Measurements from ENCODE around the gene PDK4. TPM values are rescaled to one million over a fixed set of nuclear protein-coding genes. Genes with fewer than 3 reads are reported as not detected.
"Not testable (repeated sequence)": the region's sequence is repeated elsewhere in the genome, so short reads cannot be mapped to it uniquely, and the experiment has no call there.

Gene PDK4
- total RNA-seq, 1 donor from 2014 or later: 0.34 TPM

DNA sequence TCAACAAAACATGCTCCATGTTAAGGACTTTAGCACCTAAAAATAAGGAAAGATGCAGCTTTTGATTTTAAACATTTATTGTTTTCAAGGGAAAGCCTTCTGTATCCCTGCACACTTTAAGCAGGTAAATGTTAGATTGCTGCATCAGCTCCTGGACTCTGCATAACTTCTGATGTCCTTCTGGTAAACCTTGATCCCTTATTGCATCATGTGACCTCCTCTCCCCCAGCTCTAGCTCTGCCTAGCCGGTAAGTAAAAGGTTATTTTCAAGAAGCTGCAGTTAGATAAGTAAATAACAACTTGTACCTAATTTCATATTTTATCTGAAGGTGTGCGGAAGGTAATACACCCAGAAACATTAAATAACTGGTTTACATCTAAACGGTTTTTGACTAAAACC lies 37.5 kb downstream of the PDK4 start:
- H3K27ac ChIP-seq (ENCODE audit: low read depth, low read length): no peak overlapping the region
- H3K4me2 ChIP-seq (ENCODE audit: low read length): no peak overlapping the region
- no peak overlapping the region for H2AFZ ChIP-seq (ENCODE audit: low read depth, low read length)
- H3K9ac ChIP-seq (ENCODE audit: low read length): no peak overlapping the region
- Mint-ChIP-seq H3K36me3 (ENCODE audit: low read depth, unreplicated experiment) (no peaks in the 10 kb centered on the region), H3K4me1 (ENCODE audit: low read depth, unreplicated experiment) (no peaks in the 10 kb centered on the region), H3K9me3 (ENCODE audit: unreplicated experiment) (no peaks in the 10 kb centered on the region), H3K27ac (ENCODE audit: unreplicated experiment) (no peak overlapping the region), H3K4me3 (ENCODE audit: unreplicated experiment) (no peak overlapping the region), H3K27me3 (ENCODE audit: low read depth, unreplicated experiment) (no peaks in the 10 kb centered on the region)
- H3K79me2 ChIP-seq (ENCODE audit: insufficient read depth, low read length): no peaks in the 10 kb centered on the region
- H3K4me3 ChIP-seq (ENCODE audit: insufficient read depth, low read depth, low read length): no peak overlapping the region
- no peaks in the 10 kb centered on the region for H3K9me3 ChIP-seq (ENCODE audit: insufficient read depth, low read depth, low read length)
- H3K27me3 ChIP-seq (ENCODE audit: insufficient read depth, low read length): no peaks in the 10 kb centered on the region
- no peaks in the 10 kb centered on the region for H3K36me3 ChIP-seq (ENCODE audit: insufficient read depth, low read length)
- H4K20me1 ChIP-seq (ENCODE audit: insufficient read depth, low read length): no peaks in the 10 kb centered on the region
- no peak for DNase-seq (ENCODE audit: low read depth)
- TF ChIP-seq CTCF (IDR thresholded peaks at IDR 0.05; ENCODE audit: insufficient read depth, low read depth, low read length) (no peak), EZH2 (IDR thresholded peaks at IDR 0.05; ENCODE audit: insufficient read depth, low read length) (no peak)
- no peak for FAIRE-seq
- H3K4me1 ChIP-seq (ENCODE audit: insufficient read depth, low read length): no peaks in the 10 kb centered on the region

- H3K27ac Mint-ChIP-seq (ENCODE audit: unreplicated experiment): no peak overlapping the region
- Histone ChIP-seq H3K4me1 (ENCODE audit: insufficient read depth, low read length) (no peaks in the 10 kb centered on the region), H4K20me1 (ENCODE audit: insufficient read depth, low read length) (no peaks in the 10 kb centered on the region), H3K4me3 (ENCODE audit: insufficient read depth, low read depth, low read length) (no peak overlapping the region), H3K79me2 (ENCODE audit: insufficient read depth, low read length) (no peaks in the 10 kb centered on the region), H3K9me3 (ENCODE audit: insufficient read depth, low read depth, low read length) (no peaks in the 10 kb centered on the region), H3K27me3 (ENCODE audit: insufficient read depth, low read length) (no peaks in the 10 kb centered on the region), H3K27ac (ENCODE audit: low read depth, low read length) (no peak overlapping the region), H3K4me2 (ENCODE audit: low read length) (no peak overlapping the region), H3K36me3 (ENCODE audit: insufficient read depth, low read length) (no peaks in the 10 kb centered on the region), H3K9ac (ENCODE audit: low read length) (no peak overlapping the region), H2AFZ (ENCODE audit: low read depth, low read length) (no peak overlapping the region)
- H3K36me3 Mint-ChIP-seq (ENCODE audit: low read depth, unreplicated experiment): no peaks in the 10 kb centered on the region
- H3K4me1 Mint-ChIP-seq (ENCODE audit: low read depth, unreplicated experiment): no peaks in the 10 kb centered on the region
- no peaks in the 10 kb centered on the region for H3K27me3 Mint-ChIP-seq (ENCODE audit: low read depth, unreplicated experiment)
- TF ChIP-seq EZH2 (IDR thresholded peaks at IDR 0.05; ENCODE audit: insufficient read depth, low read length): no peak
- TF ChIP-seq CTCF (IDR thresholded peaks at IDR 0.05; ENCODE audit: insufficient read depth, low read depth, low read length): no peak
- DNase-seq (ENCODE audit: low read depth) (no peak), FAIRE-seq (no peak)
- H3K9me3 Mint-ChIP-seq (ENCODE audit: unreplicated experiment): no peaks in the 10 kb centered on the region
- no peak overlapping the region for H3K4me3 Mint-ChIP-seq (ENCODE audit: unreplicated experiment)
Measured at GRCh38 chr7:95556777-95557176, 39.5 kb downstream of the PDK4 start.

GRCh38 chr7:95553939-95554338 lies 42.4 kb downstream of the PDK4 start:
- H3K36me3 Mint-ChIP-seq (ENCODE audit: low read depth, unreplicated experiment): no peaks in the 10 kb centered on the region
- H3K4me1 ChIP-seq (ENCODE audit: insufficient read depth, low read length): peaks cover 6% of the 10 kb centered on the region
- no peak overlapping the region for H3K27ac ChIP-seq (ENCODE audit: low read depth, low read length)
- no peaks in the 10 kb centered on the region for H3K9me3 ChIP-seq (ENCODE audit: insufficient read depth, low read depth, low read length)
- no peak overlapping the region for H3K27ac Mint-ChIP-seq (ENCODE audit: unreplicated experiment)
- no peak overlapping the region for H3K9ac ChIP-seq (ENCODE audit: low read length)
- H3K36me3 ChIP-seq (ENCODE audit: insufficient read depth, low read length): no peaks in the 10 kb centered on the region
- no peak for FAIRE-seq
- H3K79me2 ChIP-seq (ENCODE audit: insufficient read depth, low read length): no peaks in the 10 kb centered on the region
- peaks cover 15% of the 10 kb centered on the region for H3K4me1 Mint-ChIP-seq (ENCODE audit: low read depth, unreplicated experiment)
- no peak overlapping the region for H3K4me3 ChIP-seq (ENCODE audit: insufficient read depth, low read depth, low read length)
- no peaks in the 10 kb centered on the region for H3K27me3 ChIP-seq (ENCODE audit: insufficient read depth, low read length)
- H4K20me1 ChIP-seq (ENCODE audit: insufficient read depth, low read length): no peaks in the 10 kb centered on the region
- no peak overlapping the region for H3K4me3 Mint-ChIP-seq (ENCODE audit: unreplicated experiment)
- H3K4me2 ChIP-seq (ENCODE audit: low read length): no peak overlapping the region
- no peaks in the 10 kb centered on the region for H3K27me3 Mint-ChIP-seq (ENCODE audit: low read depth, unreplicated experiment)
- H2AFZ ChIP-seq (ENCODE audit: low read depth, low read length): no peak overlapping the region
- no peak for DNase-seq (ENCODE audit: low read depth)
- H3K9me3 Mint-ChIP-seq (ENCODE audit: unreplicated experiment): no peaks in the 10 kb centered on the region
- TF ChIP-seq CTCF (IDR thresholded peaks at IDR 0.05; ENCODE audit: insufficient read depth, low read depth, low read length) (no peak), EZH2 (IDR thresholded peaks at IDR 0.05; ENCODE audit: insufficient read depth, low read length) (no peak)

GRCh38 chr7:95552010-95552926 lies 44.0 kb downstream of the PDK4 start:
- H3K27ac ChIP-seq (ENCODE audit: low read depth, low read length); DNase-seq (ENCODE audit: low read depth); H3K4me3 Mint-ChIP-seq (ENCODE audit: unreplicated experiment); H3K9me3 Mint-ChIP-seq (ENCODE audit: unreplicated experiment); H3K79me2 ChIP-seq (ENCODE audit: insufficient read depth, low read length); H3K4me1 ChIP-seq (ENCODE audit: insufficient read depth, low read length); H3K27me3 ChIP-seq (ENCODE audit: insufficient read depth, low read length); H3K9me3 ChIP-seq (ENCODE audit: insufficient read depth, low read depth, low read length); FAIRE-seq; H3K27ac Mint-ChIP-seq (ENCODE audit: unreplicated experiment); H2AFZ ChIP-seq (ENCODE audit: low read depth, low read length); H3K9ac ChIP-seq (ENCODE audit: low read length); H3K36me3 Mint-ChIP-seq (ENCODE audit: low read depth, unreplicated experiment); H3K27me3 Mint-ChIP-seq (ENCODE audit: low read depth, unreplicated experiment); H3K4me3 ChIP-seq (ENCODE audit: insufficient read depth, low read depth, low read length); H4K20me1 ChIP-seq (ENCODE audit: insufficient read depth, low read length); H3K36me3 ChIP-seq (ENCODE audit: insufficient read depth, low read length); H3K4me2 ChIP-seq (ENCODE audit: low read length): not testable (repeated sequence)
- peaks cover 15% of the 10 kb centered on the region for H3K4me1 Mint-ChIP-seq (ENCODE audit: low read depth, unreplicated experiment)
